Activated naive CD4-positive, alpha-beta T cell treated with anti-CD3 and anti-CD28 coated beads, Interleukin-2, amount 50 U/mL, for 72 hours (primary cell): ENCODE data around the gene VSIG10L2. TPM values are rescaled to one million over a fixed set of nuclear protein-coding genes. Genes with fewer than 3 reads are reported as not detected.

Source experiments
- total RNA-seq, 2 donors: library from RNA; stranded (reverse); gene quantifications; one replicate each; pipeline ENCODE4 v1.2.3, GENCODE V29; 2022

Gene VSIG10L2
- total RNA-seq, 2 donors from 2014 or later = not detected

Other genes with a start within 250 kb of the VSIG10L2 start
- gene PATE1, start 199.8 kb upstream of the VSIG10L2 start, total RNA-seq = not detected
- not detected for gene PATE2, start 167.2 kb upstream of the VSIG10L2 start, total RNA-seq
- gene PATE3, start 157.9 kb upstream of the VSIG10L2 start, total RNA-seq = not detected
- gene PATE4, start 112.7 kb upstream of the VSIG10L2 start, total RNA-seq = not detected
- gene HYLS1, start 58.4 kb upstream of the VSIG10L2 start, total RNA-seq = 1 to 10 TPM; 6.4 to 7.0 TPM
- 10 to 100 TPM; 10.2 to 32.2 TPM for gene PUS3, start 42.8 kb upstream of the VSIG10L2 start, total RNA-seq
- gene DDX25, start 41.5 kb upstream of the VSIG10L2 start, total RNA-seq = 1 to 10 TPM in 1 of 2 donors, not detected in 1; 4.2 TPM
- 1 to 10 TPM; 2.8 to 6.9 TPM for gene CDON, start 116.8 kb downstream of the VSIG10L2 start, total RNA-seq